Stimulated activated CD8-positive, alpha-beta memory T cell treated with anti-CD3 and anti-CD28 coated beads, Interleukin-7, amount 100 ng/mL, for 4 hours (primary cell): ENCODE measurements around the gene SEMA3D.

Experiments
- DNase-seq, 2 donors: peaks; one replicate each; pipeline ENCODE4 v3.0.0-alpha.2; 2020; ENCODE audit warnings: low read depth in 2 of 2

The SEMA3D gene

DNA sequence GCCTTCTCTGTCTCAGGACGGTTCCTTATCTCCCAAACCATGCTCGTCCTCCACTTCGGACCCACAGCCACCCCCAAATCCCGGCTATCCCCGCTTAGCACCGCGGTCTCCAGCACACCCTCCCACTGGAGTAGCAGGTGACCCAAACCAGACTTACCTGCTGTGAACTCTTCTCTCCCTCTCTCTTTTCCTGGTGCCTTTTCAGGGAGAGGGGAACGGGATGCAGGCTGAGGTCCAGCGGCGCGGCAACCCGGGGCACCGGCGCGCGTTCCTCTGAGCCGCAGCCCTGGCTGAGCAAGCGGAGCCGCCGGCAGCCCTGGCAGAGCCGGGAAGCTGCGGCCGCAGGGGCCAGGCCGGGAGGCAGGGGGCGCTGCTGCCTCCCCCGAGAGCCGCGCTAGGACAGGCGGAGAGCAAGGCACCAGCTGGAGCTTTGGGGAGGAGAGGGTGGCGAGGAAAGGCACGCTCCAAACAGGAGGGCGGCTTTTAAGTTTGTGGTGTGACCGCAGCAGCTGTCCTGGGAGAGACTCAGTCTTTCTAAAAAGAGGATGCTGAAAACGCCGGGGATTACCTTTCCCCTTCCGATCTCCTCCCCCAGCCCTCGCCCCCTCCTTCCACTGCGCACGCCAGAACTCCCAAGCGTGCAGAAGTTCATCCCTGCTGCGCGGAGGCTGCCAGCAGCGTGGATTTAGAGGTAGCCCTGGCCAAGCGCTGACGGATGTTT is at the start of gene SEMA3D:
Gene SEMA3D (minus strand): TSS at position 536 of the 721 bp plus-strand sequence. CDS start 65,165 bp downstream, outside the sequence.
- DNase-seq: no peak

GRCh38 chr7:85234730-85235129 is 47.9 kb upstream of the SEMA3D start:
- DNase-seq: no peak

DNA sequence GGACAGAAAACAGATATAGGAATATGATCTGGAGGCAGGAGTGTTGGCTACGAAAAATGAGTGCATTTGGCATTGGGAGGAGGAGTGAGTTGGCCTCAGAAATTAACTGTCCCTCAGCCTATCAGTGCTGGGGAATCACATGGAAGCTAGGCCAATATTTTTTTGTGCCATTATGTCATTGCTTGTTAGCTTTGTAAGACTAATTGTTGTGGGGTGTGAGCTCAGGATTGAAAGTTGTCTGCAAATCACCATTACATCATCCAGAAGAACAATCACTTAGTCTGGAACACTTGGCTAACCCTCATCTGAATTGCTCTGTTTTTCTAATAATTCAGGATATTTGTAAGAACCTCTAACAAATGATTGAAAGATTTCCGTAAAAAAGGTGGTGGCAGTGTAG is 45.2 kb upstream of the SEMA3D start:
- no peak for DNase-seq

DNA sequence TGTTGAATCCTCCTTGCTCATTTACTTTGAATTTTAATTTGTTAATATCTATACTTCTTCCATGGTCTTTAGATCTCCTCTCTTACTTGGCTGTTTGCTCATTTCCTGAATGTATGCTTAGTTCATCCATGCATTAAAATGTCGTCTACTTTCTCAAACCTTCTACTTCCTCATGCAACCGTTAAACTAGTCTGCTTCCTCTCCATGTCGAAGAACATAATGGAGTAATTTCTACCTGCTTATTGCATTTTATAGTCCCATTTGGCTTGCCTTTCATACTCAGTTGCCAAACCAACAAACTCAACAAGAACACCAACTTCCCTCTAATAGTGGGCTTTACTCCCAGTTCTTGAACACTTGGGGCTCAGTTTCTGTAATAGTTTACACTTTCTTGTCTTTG is 43.8 kb upstream of the SEMA3D start:
- DNase-seq: no peak

DNA sequence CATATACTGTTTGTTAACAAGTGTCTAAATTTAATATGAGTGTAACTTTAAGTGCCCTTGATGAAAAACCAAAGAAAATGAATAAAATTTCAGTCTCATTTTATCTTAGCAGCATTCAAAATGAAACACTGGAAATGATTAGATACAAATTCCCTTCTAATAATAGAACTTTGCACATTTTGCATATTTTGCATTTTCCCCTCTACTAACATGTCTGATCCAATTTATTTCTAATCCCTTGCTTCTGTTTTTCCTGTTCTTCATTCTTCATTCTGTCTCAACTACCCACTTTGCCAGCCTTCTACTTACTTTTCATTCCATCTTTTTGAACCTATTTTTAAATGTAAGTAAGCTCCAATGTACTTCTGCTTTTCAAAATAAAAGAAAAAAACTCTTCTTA is 42.7 kb upstream of the SEMA3D start:
- DNase-seq: no peak

DNA sequence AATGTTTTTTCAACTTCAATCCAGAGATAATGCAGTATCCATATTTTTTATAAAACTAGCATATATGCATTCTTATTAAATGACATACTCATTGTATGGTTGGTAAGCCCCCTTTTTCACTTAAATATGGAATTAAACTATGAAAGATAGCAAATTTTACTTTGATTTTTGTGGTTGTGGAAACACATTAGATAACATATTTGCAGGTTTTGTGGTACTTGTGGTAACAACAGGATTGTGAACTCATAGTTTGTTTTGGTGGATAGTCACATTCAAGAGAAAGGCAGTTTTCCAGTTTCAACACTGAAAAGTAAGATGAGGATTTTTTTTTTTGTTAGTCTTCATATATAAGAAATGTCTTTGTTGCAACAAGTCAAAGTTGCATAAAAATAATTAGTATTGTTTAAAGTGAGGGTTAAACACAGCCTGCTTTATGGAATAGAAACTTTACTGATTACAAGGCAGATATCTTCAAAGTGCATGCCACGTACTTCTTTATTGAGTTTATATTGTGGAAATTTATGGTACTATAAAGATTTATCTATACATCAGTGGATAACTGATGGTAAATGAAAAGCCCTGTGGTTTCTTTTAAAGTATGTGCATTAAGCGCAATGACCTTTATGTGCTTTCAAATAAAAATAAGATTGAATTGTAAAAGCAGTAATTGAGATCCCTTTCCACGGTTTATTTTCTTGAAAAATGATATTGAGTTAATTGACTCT is 39.7 kb upstream of the SEMA3D start:
- DNase-seq: no peak

DNA sequence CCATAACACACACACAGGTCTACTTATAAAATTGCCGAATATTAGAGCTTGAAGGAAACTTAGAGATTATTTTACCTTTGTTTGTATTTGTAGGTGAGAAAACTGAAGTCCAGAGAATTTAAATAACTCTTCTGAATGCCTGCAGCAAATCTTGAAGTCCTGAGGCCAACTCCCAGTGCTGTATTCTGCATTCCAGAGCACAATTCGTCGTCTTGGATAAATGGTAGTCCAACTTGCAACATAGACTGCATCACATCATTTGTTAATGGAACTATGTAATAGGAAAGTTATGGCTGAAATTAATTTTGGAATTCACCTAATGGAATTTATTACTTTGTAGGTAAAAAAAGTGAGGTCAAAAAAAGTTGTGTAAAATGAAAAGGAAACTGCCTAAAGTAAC is 37.3 kb upstream of the SEMA3D start:
- DNase-seq: no peak

DNA sequence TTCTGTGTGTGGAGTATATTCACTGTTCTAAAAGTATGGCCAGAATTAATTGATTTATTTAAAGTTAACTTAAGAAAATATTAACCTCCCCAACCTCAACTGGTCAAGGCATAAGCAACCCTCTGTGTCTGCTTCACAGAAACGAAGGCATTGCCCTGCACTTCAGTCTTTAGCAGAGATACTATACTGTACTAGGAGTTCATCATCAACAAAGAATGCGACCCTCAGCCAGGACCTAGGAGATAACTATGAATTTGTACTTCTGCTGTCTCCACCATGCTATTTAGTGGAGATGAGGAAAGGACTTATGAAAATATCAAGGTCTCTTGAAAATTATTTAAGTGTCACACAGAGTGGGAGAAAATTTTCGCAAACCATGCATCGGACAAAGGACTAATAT is 35.7 kb upstream of the SEMA3D start:
- DNase-seq: no peak

GRCh38 chr7:85221796-85222195 is 34.9 kb upstream of the SEMA3D start:
- DNase-seq: no peak

- DNase-seq: no peak
These were observed 33.8 kb upstream of the SEMA3D start for GRCh38 chr7:85220651-85221050.

- no peak for DNase-seq
These were observed 33.2 kb upstream of the SEMA3D start for GRCh38 chr7:85220023-85220422.

GRCh38 chr7:85217085-85217484 is 30.2 kb upstream of the SEMA3D start:
- DNase-seq: no peak

- DNase-seq: no peak
These were observed 28.2 kb upstream of the SEMA3D start for GRCh38 chr7:85215098-85215497.

DNA sequence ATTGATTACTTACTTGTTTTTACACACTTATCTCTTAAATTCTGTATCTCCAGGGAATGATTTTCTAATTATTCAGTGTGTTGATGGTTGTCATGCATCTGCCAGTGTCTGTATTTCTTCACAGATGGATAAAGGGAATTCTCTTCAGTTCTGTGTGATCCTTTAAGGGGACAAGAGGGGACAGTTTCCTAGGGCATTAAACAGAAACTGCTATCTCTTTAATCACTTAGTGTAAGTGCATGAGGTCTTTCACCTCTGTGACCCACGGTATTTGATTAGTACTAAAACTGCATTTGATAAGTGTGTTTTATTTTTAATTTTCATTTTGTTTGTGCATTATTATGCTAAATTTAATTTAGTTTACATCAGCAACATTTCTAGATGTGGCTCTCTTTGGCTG is 26.6 kb upstream of the SEMA3D start:
- no peak for DNase-seq

- DNase-seq: no peak
These were observed 18.9 kb upstream of the SEMA3D start for GRCh38 chr7:85205754-85206153.

DNA sequence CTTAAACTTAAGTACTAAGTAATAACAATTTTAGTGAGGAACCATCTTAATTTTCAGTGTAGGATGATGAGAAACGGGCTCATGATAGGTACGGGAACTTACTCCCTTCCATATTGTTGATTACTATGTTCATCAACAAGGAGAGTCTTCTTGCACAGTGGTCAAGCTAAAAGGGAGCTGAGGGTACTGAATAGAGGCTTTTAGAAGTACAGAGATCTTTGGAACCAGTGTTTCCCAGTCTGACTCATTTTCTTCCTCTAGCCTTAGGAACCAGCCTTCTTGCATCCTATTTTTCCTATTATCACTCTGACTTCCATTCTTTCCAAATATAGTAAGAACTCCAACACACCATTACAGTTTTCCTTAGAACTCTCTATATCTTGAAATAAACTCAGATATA is 17.6 kb upstream of the SEMA3D start:
- DNase-seq: no peak

- DNase-seq: no peak
These were observed 17.2 kb upstream of the SEMA3D start for GRCh38 chr7:85204061-85204460.

GRCh38 chr7:85201209-85201608 is 14.4 kb upstream of the SEMA3D start:
- no peak for DNase-seq

DNA sequence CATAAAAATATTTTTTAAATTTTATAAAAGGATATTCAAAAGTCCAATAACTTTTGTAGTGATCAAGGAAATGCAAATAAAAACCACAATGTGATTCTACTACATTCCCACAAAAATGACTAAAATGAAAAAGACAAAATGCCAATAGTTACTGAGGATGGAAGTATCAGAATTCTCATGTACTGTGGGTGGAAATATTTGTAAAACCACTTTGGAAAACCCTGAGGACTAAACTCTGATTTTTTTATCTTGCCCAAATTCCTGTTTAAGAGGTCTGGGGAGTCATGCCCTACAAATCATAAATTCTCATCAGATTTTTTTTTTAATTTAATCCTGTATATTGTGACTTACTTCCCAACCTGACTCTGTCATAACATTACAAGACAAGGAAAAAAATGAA is 9.8 kb upstream of the SEMA3D start:
- no peak for DNase-seq

GRCh38 chr7:85191383-85191782 is 4.5 kb upstream of the SEMA3D start:
- DNase-seq: no peak

- DNase-seq: no peak
These were observed 754 bp downstream of the SEMA3D start for GRCh38 chr7:85186083-85186520.

DNA sequence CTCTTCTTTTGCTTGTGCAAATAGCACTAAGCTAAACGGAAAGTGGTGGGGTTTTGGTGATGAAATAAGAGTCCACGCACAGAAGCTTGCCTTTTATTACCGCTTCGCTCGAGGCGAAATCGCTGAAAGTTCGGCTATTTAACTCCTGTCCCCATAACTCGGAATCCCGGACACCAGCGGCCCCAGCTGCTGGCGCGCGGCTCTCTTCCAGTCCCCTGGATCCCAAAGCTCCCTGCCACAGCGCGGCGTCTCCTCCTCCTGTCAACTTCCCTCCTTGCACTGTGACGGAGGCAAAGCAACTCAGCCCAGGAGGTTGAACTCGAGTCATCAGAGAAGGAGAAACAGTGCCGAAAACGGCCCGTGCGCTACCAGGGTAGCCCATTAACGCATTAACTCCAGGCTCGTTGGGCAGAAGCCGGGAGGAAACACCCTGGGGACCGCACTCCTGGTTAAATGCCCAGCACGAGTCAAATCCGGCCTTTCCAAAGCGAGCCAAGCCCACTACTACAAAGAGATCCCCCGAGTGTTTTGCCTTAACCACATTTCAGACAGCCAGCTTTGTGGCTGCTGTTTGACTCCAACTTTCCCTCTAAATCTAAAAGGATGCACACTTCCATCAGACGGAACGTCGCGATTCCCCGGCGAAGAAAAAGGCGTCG is 1.3 kb downstream of the SEMA3D start:
- DNase-seq: no peak
